OCI-LY3 (cell line): ENCODE measurements around the gene TMEM163.

Experiments
- EZH2phosphoT487 ChIP-seq: fragments of 200-600 bp; shearing (Covaris generic); IDR thresholded peaks from 2 replicates; pipeline ENCODE4 v1.6.1; 2018; ENCODE audit warnings: antibody characterized with exemption, mixed run types, low read depth
- TF ChIP-seq, protein P1 (sequence below): fragments of 200-600, 300-600 bp; sonication (generic); IDR thresholded peaks from 2 replicates; pipeline ENCODE4 v1.5.1; 2014; ENCODE audit warnings: antibody characterized with exemption, low read length, low read depth

DNA sequence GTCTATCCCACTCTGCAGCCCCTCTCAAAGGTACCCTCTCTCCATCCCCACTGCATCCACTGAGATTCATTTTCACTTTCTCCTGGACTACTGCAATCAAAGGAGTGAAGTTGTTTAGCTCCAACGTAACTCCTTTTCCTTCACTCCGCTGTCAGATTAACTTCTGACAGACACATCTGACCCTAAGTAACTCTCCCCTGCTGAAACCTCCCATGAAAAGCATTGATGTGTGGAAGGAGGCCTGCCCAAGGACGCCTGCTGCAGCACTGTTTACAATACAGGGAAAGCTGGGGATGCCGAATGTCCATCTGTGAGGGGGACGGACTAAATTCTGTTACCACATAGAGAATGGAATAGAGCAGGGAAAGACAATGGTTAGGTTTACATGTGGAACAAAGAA lies 114.8 kb downstream of the TMEM163 start:
- TF ChIP-seq, protein P1, sequence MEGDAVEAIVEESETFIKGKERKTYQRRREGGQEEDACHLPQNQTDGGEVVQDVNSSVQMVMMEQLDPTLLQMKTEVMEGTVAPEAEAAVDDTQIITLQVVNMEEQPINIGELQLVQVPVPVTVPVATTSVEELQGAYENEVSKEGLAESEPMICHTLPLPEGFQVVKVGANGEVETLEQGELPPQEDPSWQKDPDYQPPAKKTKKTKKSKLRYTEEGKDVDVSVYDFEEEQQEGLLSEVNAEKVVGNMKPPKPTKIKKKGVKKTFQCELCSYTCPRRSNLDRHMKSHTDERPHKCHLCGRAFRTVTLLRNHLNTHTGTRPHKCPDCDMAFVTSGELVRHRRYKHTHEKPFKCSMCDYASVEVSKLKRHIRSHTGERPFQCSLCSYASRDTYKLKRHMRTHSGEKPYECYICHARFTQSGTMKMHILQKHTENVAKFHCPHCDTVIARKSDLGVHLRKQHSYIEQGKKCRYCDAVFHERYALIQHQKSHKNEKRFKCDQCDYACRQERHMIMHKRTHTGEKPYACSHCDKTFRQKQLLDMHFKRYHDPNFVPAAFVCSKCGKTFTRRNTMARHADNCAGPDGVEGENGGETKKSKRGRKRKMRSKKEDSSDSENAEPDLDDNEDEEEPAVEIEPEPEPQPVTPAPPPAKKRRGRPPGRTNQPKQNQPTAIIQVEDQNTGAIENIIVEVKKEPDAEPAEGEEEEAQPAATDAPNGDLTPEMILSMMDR: no peak
- TF ChIP-seq EZH2phosphoT487: no peak
